Spleen (tissue), 7 donors: ENCODE measurements around the gene BRS3.

ENCODE experiments used
- POLR2A ChIP-seq, 3 donors: fragments of 450-650 bp; IDR thresholded peaks; one replicate each; pipeline ENCODE4 v1.5.1; 2017; ENCODE audit warnings: antibody characterized with exemption in 3 of 3, mild to moderate bottlenecking in 1 of 3
- POLR2AphosphoS5 ChIP-seq, 3 donors: sonication (generic); formaldehyde crosslinking; IDR thresholded peaks; one replicate each; pipeline ENCODE4 v1.5.1; 2017; ENCODE audit warnings: antibody characterized with exemption in 3 of 3
- TF ChIP-seq, protein P1 (sequence below), 11 experiments: fragments of 200-600 bp in 7 of 11; fragments of 450-650 bp in 4 of 11; sonication (generic) in 4 of 11; IDR thresholded peaks in 8 of 11; conservative IDR thresholded peaks in 3 of 11; 1 replicate in 7 of 11; 2 replicates in 4 of 11; pipeline versions ENCODE4 v1.4.0 to v1.8.0; 2016 to 2021; ENCODE audit warnings: antibody characterized with exemption in 11 of 11, inconsistent platforms in 4 of 11, mild to moderate bottlenecking in 1 of 11
- donor health status: DM: no; HTN: no; CAD: no; lungs with moderate emphysema.
- donor health status: DM: no; HTN: no; CAD: no.
- donor health status: DM: no; HTN: no; CAD: no.

DNA sequence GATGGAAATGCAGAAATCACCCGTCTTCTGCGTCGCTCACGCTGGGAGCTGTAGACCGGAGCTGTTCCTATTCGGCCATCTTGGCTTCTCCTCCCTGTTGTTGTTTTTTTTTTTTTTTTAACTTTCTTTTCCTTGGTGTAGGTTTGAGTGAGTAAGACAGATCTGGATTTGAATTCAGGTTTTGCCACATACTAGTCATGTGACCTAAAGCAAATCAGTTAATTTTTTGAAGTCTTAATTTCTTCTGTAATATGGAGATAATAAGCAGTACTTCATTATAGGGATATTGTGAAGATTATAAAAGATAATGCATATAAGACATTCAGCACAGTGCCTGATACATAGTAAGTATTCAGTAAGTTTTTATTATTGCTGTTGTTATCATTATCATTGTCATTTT is 41.5 kb upstream of the BRS3 start:
- TF ChIP-seq, protein P1, sequence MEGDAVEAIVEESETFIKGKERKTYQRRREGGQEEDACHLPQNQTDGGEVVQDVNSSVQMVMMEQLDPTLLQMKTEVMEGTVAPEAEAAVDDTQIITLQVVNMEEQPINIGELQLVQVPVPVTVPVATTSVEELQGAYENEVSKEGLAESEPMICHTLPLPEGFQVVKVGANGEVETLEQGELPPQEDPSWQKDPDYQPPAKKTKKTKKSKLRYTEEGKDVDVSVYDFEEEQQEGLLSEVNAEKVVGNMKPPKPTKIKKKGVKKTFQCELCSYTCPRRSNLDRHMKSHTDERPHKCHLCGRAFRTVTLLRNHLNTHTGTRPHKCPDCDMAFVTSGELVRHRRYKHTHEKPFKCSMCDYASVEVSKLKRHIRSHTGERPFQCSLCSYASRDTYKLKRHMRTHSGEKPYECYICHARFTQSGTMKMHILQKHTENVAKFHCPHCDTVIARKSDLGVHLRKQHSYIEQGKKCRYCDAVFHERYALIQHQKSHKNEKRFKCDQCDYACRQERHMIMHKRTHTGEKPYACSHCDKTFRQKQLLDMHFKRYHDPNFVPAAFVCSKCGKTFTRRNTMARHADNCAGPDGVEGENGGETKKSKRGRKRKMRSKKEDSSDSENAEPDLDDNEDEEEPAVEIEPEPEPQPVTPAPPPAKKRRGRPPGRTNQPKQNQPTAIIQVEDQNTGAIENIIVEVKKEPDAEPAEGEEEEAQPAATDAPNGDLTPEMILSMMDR (IDR thresholded peaks at IDR 0.05 in 8 of 11, conservative IDR thresholded peaks at IDR 0.05 in 3 of 11), result no peak
- TF ChIP-seq POLR2A (IDR thresholded peaks at IDR 0.05), result no peak
- TF ChIP-seq POLR2AphosphoS5 (IDR thresholded peaks at IDR 0.05), result no peak
